K562 (cell line): ENCODE results near the gene DOK1. TPM values are rescaled to one million over a fixed set of nuclear protein-coding genes. Genes with fewer than 3 reads are reported as not detected.

Experiments
- BRD4 ChIP-seq: fragments of 200-600 bp; sonication (generic); IDR thresholded peaks from 2 replicates; pipeline ENCODE4 v1.6.1; 2017; ENCODE audit warnings: inconsistent platforms
- CC2D1A ChIP-seq: fragments of 450-650 bp; IDR thresholded peaks from 2 replicates; pipeline ENCODE4 v1.6.1; 2017; ENCODE audit warnings: mild to moderate bottlenecking
- COPS2 ChIP-seq: fragments of 450-650 bp; conservative IDR thresholded peaks from 2 replicates; pipeline ENCODE4 v1.6.1; 2016; ENCODE audit warnings: mild to moderate bottlenecking, moderate library complexity
- GTF2F1 ChIP-seq: IDR thresholded peaks from 2 replicates; pipeline ENCODE4 v1.6.1; 2011; ENCODE audit warnings: low read depth, low read length, improper control_type of control experiment
- HDAC1 ChIP-seq, 2 experiments: fragments of 450-650 bp; IDR thresholded peaks; 2 replicates each; pipeline ENCODE4 v1.6.1; 2016 to 2017; ENCODE audit warnings: inconsistent platforms in 1 of 2, mild to moderate bottlenecking in 1 of 2, moderate library complexity in 1 of 2
- HEY1 ChIP-seq: fragments of 250-450 bp; sonication (Bioruptor Pico); IDR thresholded peaks from 2 replicates; pipeline ENCODE4 v1.5.0; 2020; ENCODE audit warnings: mild to moderate bottlenecking, moderate library complexity, borderline replicate concordance
- KAT8 ChIP-seq: fragments of 450-650 bp; IDR thresholded peaks from 2 replicates; pipeline ENCODE4 v1.6.1; 2016; ENCODE audit warnings: low read depth, mild to moderate bottlenecking
- MYNN ChIP-seq, 2 experiments: sonication (generic); formaldehyde crosslinking in 1 of 2; IDR thresholded peaks; 2 replicates each; pipeline versions ENCODE4 v1.5.0 to v1.6.1; 2016 to 2020; ENCODE audit warnings: antibody characterized with exemption in 1 of 2, missing genetic modification reagents in 1 of 2
- NCOA4 ChIP-seq: fragments of 450-650 bp; IDR thresholded peaks from 2 replicates; pipeline ENCODE4 v1.6.1; 2018; ENCODE audit warnings: mild to moderate bottlenecking; ENCODE audit not compliant: partially characterized antibody
- NFIC ChIP-seq: fragments of 450-650 bp; IDR thresholded peaks from 2 replicates; pipeline ENCODE4 v1.6.1; 2017; ENCODE audit warnings: mild to moderate bottlenecking, inconsistent platforms
- NONO ChIP-seq, 2 experiments: fragments of 200-400 bp in 1 of 2; fragments of 450-650 bp in 1 of 2; formaldehyde crosslinking in 1 of 2; IDR thresholded peaks; 2 replicates each; pipeline ENCODE4 v1.6.1; 2017; ENCODE audit warnings: low read depth in 2 of 2, mild to moderate bottlenecking in 2 of 2, moderate library complexity in 2 of 2, low read length in 1 of 2
- POLR2B ChIP-seq: fragments of 450-650 bp; IDR thresholded peaks from 2 replicates; pipeline ENCODE4 v1.6.1; 2018; ENCODE audit warnings: low read depth; ENCODE audit not compliant: partially characterized antibody
- POLR2H ChIP-seq: IDR thresholded peaks from 2 replicates; pipeline ENCODE4 v1.6.1; 2016; ENCODE audit warnings: missing genetic modification characterization, low read depth, mild to moderate bottlenecking, control low read depth, missing compliant biosample characterization, moderate library complexity
- SRSF7 ChIP-seq: fragments of 200-400 bp; formaldehyde crosslinking; optimal IDR thresholded peaks from 2 replicates; pipeline ENCODE3; 2017; ENCODE audit warnings: mild to moderate bottlenecking, low read depth, low read length
- YBX1 ChIP-seq: fragments of 450-650 bp; IDR thresholded peaks from 2 replicates; pipeline ENCODE4 v1.7.1; 2016; ENCODE audit warnings: mild to moderate bottlenecking
- polyA plus RNA-seq, 8 experiments: library from polyadenylated mRNA; depleted of rRNA in 4 of 8; stranded (reverse) in 5 of 8; unstranded in 3 of 8; fragments of >200 nt; fragmentation: Nextera tagmentation in 2 of 8; fragmentation: Illumina TruSeq in 1 of 8; extraction: Ambion mirVana in 2 of 8; extraction: Trizol in 1 of 8; gene quantifications; 2 replicates each; pipeline versions ENCODE4 v1.2.1 to v1.2.3, GENCODE V29; 2011 to 2014; ENCODE audit warnings: inconsistent platforms in 1 of 8, missing spikeins in 1 of 8
- total RNA-seq, 7 experiments: library from RNA; depleted of rRNA in 6 of 7; stranded (reverse); fragments of >200 nt in 6 of 7; fragmentation: Illumina TruSeq in 2 of 7; extraction: Trizol in 2 of 7; gene quantifications; 2 replicates each; pipeline versions ENCODE4 v1.2.1 to v1.2.3, GENCODE V29; 2011 to 2021; ENCODE audit warnings: low replicate concordance in 1 of 7
- TF ChIP-seq, protein P1 (sequence below): fragments of 250-450 bp; sonication (Bioruptor Pico); IDR thresholded peaks from 2 replicates; pipeline ENCODE4 v1.5.0; 2020; ENCODE audit warnings: mild to moderate bottlenecking, borderline replicate concordance
- TF ChIP-seq, protein P2 (sequence below): fragments of 450-650 bp; IDR thresholded peaks from 2 replicates; pipeline ENCODE4 v1.6.1; 2016
- TF ChIP-seq, protein P3 (sequence below): fragments of 250-450 bp; sonication (Bioruptor Pico); IDR thresholded peaks from 2 replicates; pipeline ENCODE4 v1.8.0; 2021; ENCODE audit warnings: moderate library complexity, mild to moderate bottlenecking, inconsistent platforms
- TF ChIP-seq, protein P4 (sequence below): sonication (generic); formaldehyde crosslinking; IDR thresholded peaks from 2 replicates; pipeline ENCODE4 v1.8.1; 2022; ENCODE audit warnings: missing genetic modification reagents
- TF ChIP-seq, protein P5 (sequence below): fragments of 450-650 bp; IDR thresholded peaks from 2 replicates; pipeline ENCODE4 v1.6.1; 2016; ENCODE audit warnings: mild to moderate bottlenecking

The DOK1 gene
- total and polyA plus RNA-seq, 9 of the 15 experiments (the other 6 are each of a cell fraction or from before 2014, with no cell fraction given), result 0.59 to 36.4 (median 16.1) TPM

DNA sequence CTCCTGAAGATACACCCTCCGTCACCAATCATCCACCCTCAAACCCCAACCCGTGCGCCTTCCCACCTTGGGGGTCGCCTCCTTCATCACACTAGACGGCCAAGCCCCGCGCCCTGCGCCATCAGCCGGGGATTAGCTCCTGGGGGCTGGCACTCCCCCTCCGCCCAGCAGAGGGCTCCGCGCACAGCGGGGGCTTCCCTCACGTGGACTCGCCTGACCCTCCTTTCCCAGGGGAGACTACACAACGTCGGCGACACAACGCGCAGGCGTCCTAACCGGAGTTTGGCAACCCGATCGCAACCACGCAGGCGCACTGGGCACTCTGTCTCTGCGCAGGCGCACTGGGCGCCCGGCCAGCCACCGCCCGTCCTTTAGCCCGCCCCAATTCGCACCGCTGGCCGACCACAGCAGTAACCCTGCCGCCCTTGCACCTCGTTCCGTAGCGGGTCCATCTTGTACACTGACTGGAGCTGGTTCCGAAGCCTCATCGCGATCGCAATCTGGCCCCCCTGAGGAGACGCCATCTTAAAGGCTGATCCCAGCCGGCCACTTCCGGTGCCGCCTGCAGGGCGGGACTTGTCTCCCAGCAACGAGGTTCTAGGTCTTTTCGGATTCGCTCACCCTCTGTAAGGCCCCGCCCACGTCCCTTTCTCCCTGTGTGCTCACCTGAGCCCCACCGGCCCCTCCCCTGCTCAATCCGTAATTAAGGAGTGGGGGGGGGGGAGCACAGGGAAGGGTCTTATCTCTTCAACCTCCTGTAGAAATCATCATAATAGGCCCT lies 47.2 kb upstream of the DOK1 start, which contains the start of gene PCGF1 (continued):
- TF ChIP-seq GTF2F1 (no peak), MYNN (IDR thresholded peaks at IDR 0.05) (no peak), MYNN (CRISPR knock-in tag; IDR thresholded peaks at IDR 0.05) (no peak), NCOA4 (no peak), SRSF7 (no peak), NONO (IDR thresholded peaks at IDR 0.05; ENCODE audit: low read depth in 2 of 2, low read length in 1 of 2) (no peak), HDAC1 (IDR thresholded peaks at IDR 0.05) (peak in 1 of 2 experiments; percentile 89; a peak in 2 of 4 replicates), CC2D1A (no peak), BRD4 (peak; percentile 26; the same call in 1 of the 2 replicates), POLR2H (tag) (peak; percentile 76), YBX1 (no peak), NFIC (peak; percentile 38; the same call in 1 of the 2 replicates), KAT8 (no peak), HEY1 (CRISPR knock-in tag) (no peak), POLR2B (peak; percentile 95), COPS2 (no peak)
- TF ChIP-seq, protein P1, sequence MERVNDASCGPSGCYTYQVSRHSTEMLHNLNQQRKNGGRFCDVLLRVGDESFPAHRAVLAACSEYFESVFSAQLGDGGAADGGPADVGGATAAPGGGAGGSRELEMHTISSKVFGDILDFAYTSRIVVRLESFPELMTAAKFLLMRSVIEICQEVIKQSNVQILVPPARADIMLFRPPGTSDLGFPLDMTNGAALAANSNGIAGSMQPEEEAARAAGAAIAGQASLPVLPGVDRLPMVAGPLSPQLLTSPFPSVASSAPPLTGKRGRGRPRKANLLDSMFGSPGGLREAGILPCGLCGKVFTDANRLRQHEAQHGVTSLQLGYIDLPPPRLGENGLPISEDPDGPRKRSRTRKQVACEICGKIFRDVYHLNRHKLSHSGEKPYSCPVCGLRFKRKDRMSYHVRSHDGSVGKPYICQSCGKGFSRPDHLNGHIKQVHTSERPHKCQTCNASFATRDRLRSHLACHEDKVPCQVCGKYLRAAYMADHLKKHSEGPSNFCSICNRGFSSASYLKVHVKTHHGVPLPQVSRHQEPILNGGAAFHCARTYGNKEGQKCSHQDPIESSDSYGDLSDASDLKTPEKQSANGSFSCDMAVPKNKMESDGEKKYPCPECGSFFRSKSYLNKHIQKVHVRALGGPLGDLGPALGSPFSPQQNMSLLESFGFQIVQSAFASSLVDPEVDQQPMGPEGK (CRISPR knock-in tag), result no peak
- TF ChIP-seq, protein P2, sequence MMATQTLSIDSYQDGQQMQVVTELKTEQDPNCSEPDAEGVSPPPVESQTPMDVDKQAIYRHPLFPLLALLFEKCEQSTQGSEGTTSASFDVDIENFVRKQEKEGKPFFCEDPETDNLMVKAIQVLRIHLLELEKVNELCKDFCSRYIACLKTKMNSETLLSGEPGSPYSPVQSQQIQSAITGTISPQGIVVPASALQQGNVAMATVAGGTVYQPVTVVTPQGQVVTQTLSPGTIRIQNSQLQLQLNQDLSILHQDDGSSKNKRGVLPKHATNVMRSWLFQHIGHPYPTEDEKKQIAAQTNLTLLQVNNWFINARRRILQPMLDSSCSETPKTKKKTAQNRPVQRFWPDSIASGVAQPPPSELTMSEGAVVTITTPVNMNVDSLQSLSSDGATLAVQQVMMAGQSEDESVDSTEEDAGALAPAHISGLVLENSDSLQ, result no peak
- TF ChIP-seq, protein P3, sequence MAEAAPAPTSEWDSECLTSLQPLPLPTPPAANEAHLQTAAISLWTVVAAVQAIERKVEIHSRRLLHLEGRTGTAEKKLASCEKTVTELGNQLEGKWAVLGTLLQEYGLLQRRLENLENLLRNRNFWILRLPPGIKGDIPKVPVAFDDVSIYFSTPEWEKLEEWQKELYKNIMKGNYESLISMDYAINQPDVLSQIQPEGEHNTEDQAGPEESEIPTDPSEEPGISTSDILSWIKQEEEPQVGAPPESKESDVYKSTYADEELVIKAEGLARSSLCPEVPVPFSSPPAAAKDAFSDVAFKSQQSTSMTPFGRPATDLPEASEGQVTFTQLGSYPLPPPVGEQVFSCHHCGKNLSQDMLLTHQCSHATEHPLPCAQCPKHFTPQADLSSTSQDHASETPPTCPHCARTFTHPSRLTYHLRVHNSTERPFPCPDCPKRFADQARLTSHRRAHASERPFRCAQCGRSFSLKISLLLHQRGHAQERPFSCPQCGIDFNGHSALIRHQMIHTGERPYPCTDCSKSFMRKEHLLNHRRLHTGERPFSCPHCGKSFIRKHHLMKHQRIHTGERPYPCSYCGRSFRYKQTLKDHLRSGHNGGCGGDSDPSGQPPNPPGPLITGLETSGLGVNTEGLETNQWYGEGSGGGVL (CRISPR knock-in tag), result no peak
- TF ChIP-seq, protein P4, sequence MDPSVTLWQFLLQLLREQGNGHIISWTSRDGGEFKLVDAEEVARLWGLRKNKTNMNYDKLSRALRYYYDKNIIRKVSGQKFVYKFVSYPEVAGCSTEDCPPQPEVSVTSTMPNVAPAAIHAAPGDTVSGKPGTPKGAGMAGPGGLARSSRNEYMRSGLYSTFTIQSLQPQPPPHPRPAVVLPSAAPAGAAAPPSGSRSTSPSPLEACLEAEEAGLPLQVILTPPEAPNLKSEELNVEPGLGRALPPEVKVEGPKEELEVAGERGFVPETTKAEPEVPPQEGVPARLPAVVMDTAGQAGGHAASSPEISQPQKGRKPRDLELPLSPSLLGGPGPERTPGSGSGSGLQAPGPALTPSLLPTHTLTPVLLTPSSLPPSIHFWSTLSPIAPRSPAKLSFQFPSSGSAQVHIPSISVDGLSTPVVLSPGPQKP (CRISPR knock-in tag), result no peak
- TF ChIP-seq, protein P5, sequence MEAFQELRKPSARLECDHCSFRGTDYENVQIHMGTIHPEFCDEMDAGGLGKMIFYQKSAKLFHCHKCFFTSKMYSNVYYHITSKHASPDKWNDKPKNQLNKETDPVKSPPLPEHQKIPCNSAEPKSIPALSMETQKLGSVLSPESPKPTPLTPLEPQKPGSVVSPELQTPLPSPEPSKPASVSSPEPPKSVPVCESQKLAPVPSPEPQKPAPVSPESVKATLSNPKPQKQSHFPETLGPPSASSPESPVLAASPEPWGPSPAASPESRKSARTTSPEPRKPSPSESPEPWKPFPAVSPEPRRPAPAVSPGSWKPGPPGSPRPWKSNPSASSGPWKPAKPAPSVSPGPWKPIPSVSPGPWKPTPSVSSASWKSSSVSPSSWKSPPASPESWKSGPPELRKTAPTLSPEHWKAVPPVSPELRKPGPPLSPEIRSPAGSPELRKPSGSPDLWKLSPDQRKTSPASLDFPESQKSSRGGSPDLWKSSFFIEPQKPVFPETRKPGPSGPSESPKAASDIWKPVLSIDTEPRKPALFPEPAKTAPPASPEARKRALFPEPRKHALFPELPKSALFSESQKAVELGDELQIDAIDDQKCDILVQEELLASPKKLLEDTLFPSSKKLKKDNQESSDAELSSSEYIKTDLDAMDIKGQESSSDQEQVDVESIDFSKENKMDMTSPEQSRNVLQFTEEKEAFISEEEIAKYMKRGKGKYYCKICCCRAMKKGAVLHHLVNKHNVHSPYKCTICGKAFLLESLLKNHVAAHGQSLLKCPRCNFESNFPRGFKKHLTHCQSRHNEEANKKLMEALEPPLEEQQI, result no peak
